ENCODE results near the gene CSF2RB.

- TF ChIP-seq CTCF (conservative IDR thresholded peaks at IDR 0.05; ENCODE audit: low read length) (no peak), EZH2phosphoT487 (IDR thresholded peaks at IDR 0.05; ENCODE audit: borderline replicate concordance) (no peak)
These were observed 20.2 kb upstream of the CSF2RB start for GRCh38 chr22:36893262-36893661.

Data from Loucy (cell line).